ENCODE measurements around the gene DNAJB6.

The DNAJB6 gene

DNA sequence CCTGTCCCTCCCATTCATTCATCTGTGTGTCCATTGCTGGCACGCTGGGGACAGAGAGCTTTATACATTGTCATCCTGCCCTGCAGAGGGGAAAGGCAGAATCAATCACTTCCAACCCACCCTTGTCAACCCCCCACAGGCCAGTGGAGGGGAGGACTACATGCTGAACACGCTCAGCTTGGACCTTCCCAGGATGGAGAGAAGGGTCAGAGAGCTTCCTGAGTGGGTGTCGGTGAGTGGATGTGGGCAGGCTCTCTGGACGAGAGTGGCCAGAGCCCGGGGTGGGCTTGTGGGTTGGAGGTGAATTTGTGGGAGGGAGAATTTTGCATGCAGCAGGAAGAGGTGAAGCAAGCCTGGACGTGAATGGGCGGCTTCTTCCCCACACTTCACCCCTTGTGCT is 93.9 kb downstream of the DNAJB6 start:
- DNase-seq, result no peak

DNA sequence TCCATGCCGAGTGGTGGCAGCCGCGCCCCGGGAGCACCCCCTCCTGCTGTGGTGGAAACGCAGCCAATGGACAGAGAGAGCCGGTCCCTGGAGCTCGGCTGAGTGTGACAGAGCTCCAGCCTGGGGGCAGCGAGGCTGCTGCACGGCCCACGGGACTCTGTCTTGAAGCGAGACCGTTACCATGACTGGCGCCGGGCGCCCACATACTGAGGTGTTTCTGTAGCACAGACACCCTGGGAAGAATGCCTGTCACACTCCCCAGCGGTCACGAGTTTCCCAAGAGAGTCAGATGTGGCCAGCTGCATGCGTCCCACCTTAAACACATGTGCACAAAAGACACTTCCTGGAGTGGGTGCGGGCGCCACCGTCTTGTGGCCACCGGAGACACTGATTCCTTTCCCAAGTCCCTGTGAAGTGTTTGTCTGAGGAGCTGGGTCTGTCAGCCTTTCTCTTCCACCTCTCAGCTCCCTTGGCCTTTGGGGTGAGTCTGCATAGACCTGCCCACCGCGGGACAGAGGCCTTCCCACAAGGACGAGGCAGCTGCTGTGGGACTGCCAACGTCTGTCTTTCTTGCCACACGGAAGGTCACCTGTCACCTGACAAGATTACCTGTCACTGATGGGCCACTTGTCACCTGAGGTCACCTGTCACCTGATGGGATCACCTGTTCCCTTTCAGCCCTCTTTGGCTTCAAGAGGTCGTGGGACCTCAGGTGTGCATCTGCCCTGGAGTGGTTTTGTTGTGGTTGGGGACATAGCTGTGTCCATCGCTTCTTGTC is 94.6 kb downstream of the DNAJB6 start:
- DNase-seq, result no peak

DNA sequence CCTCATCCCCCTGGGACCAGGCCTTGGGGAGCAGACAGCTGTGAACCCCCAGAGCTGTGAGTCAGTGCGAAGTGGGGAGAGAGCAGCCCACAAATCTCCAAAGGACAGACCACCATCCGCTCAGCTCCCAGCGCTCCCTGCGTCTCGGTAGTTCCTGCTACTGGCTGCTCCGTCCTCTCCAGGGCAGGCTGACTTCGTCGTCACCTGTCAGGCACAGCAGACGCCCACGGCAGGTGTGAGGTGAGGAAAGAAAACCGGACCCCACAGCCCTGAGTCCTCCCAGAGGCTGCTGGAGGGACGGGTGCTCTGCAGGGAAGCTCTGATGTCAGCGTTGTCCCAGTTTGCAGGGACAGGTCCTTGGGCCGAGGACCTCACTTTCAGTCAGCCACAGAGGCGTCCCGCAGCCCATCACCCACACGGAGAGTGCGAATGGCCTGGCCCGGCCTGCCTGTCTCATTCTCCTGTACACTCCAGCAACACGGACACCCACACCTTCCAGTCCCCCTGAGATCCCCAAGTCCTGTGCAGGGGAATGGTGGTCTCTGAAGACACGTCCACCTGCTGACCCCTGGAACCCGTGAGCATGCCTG is 95.2 kb downstream of the DNAJB6 start:
- DNase-seq, result no peak

DNA sequence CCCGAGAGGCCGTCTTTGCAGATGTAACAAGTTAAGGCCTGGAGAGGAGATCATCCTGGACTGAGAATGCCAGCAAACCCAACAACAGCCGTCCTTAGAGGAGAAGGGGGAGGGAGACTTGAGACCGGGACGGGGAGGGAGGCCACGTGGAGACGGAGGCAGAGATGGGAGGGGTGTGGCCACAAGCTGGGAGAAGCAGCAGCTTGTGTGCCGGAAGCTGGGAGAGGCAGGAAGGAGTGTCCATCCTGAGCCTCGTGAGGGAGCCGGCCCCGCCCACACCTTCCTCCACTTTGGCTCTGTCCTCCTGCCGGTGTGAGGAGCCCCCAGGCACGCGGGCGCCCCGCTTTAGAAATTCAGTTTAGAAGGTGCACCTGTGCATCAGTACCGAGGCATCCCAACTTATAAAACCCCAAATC is 95.7 kb downstream of the DNAJB6 start:
- peak; percentile 19 for DNase-seq

DNA sequence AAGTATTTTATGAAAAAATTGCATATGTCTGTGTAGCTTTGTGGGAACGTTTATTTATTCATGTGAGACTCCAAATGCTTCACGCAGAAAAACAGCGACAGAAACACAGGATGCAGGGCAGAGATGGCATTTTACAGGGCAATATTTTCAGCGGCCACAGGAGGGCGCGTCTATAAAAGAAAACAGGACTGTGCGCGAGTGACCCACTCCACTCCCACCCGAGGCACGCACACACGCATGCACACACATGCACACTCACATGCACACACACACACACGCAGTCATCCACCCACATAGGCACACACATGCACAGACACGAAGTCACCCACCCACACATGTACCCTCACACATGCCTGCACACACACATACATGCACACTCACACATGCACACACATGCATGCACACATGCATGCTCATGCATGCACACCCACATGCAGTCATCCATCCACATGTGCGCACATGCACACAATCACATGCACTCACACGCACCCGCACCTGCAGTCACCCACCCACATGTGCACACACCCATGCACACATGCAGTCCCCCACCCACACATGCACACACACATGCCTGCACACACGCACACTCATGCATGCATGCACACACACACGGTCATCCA is 96.3 kb downstream of the DNAJB6 start:
- peak; percentile 13 for DNase-seq

DNA sequence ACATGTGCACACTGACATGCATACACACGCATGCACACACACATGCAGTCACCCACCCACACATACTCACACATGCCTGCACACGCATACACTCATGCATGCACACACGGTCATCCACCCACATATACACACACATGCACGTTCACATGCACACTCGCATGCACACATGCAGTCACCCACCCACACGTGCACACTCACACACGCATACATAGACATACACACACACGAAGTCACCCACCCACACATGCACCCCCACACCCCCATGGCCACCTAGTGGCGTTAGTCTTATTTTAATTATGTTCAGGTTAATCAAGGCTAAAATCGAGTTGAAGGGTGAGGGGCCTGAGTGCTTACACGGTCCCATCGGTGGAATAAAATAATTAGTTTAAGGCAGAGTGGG is 96.8 kb downstream of the DNAJB6 start:
- DNase-seq, result no peak

DNA sequence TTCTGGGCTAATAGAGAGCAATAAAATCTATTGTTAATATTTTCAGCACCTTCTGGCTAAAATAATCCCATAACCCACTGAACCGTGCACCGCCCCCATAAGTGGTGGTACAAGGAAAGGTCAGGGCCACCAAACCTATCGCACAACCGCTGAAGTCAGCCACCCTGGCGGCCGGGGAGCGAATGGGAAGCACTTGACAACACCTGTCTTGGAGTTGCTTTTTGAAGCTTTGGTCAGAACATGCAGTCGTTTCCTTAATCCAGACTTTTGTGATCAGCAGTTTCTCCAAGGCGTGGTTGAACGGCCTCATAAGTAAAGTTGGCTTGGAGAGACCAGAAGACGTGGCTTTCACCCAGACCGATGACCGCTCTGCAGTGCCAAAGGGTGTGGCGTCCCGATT is 97.4 kb downstream of the DNAJB6 start:
- no peak for DNase-seq

DNA sequence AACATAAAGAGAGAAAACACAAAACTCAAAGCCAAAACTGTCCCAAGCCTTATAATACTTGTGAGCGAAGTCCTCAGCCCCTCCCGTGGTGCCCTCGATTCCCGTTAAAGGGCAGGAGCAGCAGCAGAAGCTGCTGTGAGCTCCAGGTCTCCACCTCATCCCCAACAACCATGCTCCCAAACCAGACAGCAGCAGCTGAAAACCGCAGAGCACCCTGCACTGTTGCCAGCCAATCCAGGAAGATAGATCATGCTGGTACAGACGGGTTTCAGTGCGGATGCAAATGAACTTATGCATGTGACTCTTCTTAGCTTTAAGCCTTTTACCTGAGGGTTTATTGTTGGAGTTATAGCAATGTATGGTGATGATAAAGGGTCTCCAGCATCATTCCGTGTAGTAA is 97.9 kb downstream of the DNAJB6 start:
- no peak for DNase-seq

DNA sequence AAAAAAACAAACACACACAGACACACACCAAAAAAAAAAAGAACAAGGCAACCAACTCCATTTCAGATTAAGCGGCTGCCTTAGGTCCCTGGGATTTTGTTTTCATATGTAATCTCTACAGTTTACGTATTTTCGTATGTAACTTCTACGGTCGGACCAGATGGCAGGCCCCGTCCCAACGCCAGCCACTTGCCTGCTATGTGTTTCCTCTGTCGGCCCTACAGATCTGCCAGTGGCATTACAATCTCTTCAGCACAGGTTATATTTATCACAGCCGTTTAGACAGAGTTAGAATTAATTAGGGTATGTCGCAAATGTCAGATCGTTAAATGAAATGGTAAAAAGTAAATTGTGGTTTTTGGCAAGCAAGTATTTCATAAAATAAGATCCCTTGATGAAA is 99.3 kb downstream of the DNAJB6 start:
- no peak for DNase-seq

DNA sequence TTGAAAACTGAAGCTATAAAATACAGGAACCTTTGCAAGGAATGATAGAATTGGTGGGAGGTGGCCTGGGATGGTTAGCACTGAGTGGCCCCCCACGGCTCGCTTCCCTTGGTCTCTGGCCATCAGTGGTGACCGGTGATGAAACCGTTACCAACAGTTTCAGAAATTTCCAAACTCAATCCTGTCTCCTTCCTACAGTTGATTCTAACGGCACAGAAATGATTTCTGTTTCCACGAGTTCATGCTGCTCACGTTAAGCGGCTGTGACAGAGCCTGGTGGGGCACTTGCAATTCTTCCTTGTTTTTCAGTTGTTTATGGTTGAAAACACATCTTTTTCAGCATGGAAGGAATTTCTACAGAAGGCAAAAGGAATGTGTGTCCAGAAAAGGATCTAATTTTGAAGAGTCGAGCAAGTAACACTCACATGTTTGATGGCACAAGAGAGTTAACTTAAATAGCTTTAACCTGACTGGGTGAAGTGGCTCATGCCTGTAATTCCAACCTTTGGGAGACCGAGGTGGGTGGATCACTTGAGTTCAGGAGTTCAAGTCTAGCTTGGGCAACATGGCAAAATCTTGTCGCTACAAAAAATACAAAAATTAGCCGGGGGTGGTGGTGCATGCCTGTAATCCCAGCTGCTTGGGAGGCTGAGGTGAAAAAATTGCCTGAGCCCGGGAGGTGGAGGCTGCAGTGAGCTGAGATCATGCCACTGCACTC is 100.1 kb downstream of the DNAJB6 start:
- no peak for DNase-seq

DNA sequence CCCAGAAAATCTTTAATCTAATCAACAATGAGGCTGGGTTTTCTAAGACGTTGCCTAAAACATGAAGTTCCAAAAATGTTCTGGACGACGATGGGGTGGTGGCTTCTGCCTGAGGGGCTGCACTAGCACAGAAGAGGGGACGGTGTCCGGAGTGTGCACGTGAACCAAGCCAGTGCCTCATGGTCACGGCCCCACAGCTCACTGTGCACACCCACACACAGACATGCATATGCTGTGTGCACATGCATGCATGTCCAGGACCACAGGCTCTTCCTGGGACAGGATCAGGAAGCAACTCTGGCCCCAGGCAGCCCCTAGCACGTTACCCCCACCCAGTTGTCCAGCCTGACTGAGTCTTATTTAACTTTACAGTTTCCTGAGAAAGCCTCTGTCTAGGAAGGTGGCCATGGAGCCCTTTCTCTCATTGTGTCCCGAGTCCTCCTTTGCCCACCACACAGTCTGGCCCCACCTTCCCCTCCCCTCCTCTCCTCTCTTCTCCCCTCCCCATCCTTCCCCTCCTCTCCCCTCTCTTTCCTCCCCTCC is 100.8 kb downstream of the DNAJB6 start:
- no peak for DNase-seq

DNA sequence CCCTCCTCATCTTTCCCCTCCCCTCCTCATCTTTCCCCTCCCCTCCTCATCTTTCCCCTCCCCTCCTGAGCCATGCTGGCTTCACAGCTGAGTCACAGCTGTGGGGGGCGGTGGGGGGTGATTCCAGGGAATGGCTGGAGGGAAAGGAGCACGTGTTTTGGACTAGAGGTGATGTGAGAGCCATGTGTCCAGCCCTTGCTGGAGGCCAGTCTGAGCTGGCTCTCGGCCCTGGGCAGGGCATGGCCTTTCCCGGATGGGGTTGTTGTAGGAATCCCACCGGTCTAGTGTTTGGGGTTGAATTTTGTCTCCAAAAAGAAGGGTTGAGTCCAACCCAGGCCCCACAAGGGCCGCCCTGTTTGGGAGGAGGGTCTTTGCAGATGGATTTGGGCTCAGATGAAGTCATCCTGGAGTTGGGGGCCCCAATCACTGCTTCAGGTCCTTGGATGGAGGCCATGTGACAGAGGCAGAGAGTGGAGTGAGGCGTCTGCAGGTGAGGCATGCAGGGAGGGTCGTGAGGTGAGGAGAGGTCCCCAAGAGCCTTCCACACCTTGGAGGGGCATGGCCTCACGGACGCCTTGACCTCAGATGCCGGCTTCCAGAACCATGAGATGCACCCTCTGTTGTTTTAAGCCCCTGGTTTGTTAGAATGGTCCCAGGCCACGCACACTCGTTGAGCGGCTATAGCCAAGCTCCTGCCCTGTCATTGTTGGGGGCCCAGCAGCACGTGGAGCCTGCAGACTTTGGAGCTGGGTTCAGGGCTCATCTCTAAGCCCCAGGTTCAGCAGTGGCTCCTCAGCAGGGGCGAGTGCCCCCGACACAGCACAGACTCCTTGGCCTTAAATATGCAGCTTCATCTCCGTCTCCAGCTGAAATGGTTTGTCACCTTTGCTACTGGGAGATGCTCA is 101.6 kb downstream of the DNAJB6 start:
- DNase-seq, result no peak

DNA sequence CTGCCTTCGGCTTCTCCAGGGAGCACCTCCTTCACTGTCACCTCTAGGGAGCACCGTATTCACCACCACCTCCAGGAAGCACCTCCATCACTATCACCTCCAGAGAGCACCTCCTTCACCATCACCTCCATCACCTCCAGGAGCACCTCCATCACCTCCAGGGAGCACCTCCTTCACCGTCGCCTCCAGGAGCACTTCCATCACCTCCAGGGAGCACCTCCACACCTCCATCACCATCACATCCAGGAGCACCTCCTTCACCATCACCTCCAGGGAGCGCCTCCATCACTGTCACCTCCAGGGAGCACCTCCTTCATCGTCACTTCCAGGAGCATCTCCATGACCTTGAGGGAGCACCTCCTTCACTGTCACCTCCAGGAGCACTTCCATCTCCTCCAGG is 102.3 kb downstream of the DNAJB6 start:
- no peak for DNase-seq

DNA sequence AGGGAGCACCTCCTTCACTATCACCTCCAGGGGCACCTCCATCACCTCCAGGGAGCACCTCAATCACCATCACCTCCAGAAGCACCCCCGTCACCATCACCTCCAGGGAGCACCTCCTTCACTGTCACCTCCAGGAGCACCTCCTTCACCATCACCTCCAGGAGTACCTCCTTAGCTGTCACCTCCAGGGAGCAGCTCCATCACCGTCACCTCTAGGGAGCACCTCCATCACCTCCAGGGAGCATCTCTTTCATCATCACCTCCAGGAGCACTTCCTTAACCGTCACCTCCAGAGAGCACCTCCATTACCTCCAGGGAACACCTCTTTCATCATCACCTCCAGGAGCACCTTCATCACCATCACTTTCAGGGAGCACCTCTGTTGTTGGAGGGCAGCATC is 103.0 kb downstream of the DNAJB6 start:
- no peak for DNase-seq

DNA sequence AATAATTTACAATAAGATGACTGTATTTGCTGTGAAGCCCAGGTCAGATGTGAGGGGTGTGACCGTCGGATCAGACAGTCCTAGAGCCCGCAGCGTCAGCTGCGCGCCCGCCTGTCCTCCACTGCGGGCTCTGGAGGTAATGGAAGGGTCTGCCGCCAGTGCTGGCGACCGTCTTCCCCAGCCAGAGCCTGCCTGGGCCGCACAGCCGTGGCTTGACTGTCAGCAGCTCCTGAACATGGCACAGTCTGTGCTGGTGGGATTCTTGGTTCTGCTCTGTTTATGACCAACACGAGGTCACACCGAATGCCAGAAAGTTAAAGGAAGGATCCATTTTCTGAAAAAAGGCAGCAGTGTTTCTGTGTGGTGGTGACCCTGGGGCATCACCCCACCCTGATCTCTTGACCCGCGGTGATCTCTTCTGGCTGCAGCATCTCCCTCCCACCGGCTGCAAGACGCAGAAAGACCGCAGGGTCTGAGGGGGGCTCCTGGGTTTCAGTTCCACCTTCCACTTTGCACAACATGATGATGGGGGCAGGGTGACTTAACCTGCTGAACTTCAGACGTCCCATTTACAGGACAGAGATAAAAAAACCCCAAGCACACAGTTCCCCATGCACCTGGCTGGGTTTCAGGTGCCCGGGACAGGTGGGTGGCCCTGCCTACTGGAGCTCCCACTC is 103.7 kb downstream of the DNAJB6 start:
- no peak for DNase-seq

DNA sequence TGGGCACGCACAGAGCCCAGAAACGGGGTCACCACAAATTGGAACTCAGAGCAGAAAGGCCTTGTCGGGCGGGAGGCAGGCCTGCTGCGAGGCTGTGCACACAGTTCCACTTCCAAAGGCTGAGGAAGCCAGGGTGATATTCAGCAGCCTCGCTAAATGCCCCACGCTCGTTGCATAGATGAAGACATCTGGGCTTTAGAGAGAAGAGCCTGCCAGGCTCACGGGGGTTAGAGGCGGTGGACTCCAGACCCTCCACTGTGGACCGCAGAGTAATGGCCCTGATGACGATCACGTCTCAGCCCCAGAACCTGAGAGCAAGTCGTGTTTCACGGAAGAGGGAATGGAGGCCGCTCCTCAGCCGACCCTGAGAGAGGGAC is 104.2 kb downstream of the DNAJB6 start:
- no peak for DNase-seq

DNA sequence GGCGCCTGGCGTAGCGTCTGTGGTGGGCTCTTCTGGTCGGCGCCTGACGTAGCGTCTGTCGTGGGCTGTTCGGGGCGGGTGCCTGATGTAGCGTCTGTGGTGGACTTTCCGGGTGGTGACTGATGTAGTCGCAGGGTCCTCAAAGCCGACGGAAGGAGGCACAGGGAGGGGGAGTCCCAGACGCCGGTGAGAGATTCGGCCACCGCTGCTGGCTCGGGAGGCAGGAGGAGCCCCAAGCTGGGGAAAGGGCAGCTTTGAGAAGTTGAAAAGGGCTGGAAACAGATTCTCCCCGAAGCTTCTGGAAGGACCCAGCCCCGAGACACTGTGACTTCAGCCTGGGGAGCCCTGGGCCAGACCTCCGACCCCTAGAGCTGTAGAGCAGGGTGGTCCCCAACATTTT is 105.7 kb downstream of the DNAJB6 start:
- DNase-seq, result no peak

DNA sequence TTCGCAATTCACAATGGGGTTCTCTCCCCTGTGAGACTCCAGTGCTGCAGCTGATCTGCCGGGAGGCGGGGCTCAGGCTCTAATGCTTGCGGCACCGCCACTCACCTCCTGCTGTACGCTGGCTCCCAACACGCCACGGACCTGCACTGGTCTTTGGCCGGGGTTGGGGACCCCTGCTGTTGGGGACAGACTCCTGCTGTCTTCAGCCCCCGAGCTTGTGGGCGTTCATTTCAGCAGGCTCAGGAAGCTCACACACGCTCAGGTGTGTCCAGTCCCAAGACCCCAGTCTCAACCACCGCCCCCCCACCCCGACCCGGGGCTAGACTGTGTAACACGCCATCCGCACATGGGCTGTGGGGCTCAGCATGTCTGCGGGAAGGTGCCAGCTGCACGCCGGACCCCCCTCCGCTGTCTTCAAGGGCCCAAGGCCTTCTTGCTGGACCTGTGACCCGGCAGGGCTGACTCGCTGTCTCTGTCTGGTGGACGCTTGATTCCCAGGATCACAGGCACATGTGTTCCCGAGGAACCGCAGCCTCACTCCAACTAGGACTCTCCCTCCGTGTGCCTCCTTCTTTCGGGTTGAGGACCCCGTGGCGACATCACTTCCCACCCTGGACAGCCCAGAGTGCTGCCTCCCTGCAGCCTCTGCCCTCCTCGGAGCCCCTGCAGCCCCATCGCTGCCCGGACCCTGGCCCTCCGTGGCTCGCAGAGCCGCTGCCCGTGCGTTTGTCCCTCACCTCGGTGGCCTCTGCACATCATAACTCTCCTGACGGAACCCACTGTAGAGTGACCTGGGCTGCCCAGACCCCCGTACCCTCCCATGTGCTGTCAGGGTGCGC is 106.4 kb downstream of the DNAJB6 start:
- no peak for DNase-seq

DNA sequence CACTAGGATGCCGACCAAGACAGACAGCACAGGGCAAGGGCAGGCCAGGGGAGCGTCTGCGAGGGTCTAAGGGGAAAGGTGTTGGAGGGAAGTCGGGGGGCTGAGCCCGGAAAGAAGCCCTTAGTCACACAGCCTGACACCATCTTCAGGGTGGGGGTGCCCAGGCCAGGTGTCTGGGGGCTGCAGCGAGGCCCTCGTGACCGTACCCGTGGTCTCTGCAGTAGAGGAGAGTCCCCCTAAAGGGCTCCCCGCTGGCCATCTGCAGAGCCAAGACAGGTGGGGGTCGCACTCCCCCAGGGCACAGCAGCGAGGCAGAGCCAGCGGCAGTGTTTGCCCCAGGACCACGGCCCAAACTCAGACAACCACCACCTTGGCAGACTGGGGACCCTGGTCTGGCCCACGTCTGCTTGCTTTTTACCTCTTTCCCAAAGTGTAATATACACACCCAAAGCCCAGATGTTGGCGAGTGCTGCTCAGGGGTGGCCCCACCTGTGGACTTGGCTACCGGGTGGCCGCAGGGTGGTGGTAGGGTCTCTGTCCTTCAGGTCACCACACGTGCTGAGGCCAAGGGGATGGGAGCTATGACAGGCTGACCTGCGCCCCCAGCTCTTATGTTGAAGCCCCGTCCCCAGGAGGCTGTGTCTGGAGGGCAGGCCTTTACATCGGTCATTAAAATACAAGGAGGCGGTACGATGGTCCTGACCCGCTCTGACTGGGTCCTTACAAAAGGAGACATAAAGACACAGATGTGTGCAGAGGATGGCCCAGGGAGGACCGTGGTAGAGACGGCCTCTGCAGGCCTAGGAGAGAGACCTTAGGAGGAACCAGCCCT is 107.4 kb downstream of the DNAJB6 start:
- DNase-seq, result no peak

DNA sequence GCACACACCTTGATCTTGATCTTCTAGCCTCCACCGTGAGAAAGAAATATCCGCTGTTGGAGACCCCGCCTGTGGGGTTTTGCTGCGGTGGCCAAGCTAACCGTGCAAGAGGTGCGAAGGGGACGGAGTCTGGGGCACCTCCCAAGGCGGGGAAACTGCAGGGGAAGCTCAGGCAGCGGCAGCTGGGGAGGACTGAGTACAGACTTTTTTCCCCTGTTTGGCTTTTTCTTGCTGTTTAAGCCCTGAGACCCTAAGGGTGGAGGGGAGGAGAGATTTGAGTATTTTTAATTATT is 108.0 kb downstream of the DNAJB6 start:
- DNase-seq, result no peak
